ENCODE measurements around the gene DLEU7. TPM values are rescaled to one million over a fixed set of nuclear protein-coding genes. Genes with fewer than 3 reads are reported as not detected.

The DLEU7 gene
- under 1 TPM in 3 of 6 experiments, not detected in 3; 0.12 to 0.38 (median 0.33) TPM for total RNA-seq
- long read RNA-seq, result 0 reads

GRCh38 chr13:50843257-50844083 is at the start of gene DLEU7:
Gene DLEU7 (minus strand): TSS chr13:50843692. CDS start chr13:50843646, 46 bp downstream.
- DNase-seq (peak in 1 of 3 donors; percentile 14), ATAC-seq (no peak)
- WGBS (ENCODE audit: insufficient coverage, low coverage, low lambda C conversion rate, missing lambda C conversion rate), result 19% methylated on average over 12 of the region's 78 CpGs
- peaks cover 0 to 12% (median 0%) of the 10 kb centered on the region in 4 donors for H3K4me1 ChIP-seq
- no peak within 1 kb of the TSS for H3K27ac ChIP-seq
- H3K27me3 ChIP-seq, result peaks cover 0 to 4% of the 10 kb centered on the region in 2 donors
- TF ChIP-seq POLR2A (IDR thresholded peaks at IDR 0.05), result no peak
- TF ChIP-seq, protein P1, sequence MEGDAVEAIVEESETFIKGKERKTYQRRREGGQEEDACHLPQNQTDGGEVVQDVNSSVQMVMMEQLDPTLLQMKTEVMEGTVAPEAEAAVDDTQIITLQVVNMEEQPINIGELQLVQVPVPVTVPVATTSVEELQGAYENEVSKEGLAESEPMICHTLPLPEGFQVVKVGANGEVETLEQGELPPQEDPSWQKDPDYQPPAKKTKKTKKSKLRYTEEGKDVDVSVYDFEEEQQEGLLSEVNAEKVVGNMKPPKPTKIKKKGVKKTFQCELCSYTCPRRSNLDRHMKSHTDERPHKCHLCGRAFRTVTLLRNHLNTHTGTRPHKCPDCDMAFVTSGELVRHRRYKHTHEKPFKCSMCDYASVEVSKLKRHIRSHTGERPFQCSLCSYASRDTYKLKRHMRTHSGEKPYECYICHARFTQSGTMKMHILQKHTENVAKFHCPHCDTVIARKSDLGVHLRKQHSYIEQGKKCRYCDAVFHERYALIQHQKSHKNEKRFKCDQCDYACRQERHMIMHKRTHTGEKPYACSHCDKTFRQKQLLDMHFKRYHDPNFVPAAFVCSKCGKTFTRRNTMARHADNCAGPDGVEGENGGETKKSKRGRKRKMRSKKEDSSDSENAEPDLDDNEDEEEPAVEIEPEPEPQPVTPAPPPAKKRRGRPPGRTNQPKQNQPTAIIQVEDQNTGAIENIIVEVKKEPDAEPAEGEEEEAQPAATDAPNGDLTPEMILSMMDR (IDR thresholded peaks at IDR 0.05), result no peak
- H3K9me3 ChIP-seq, result no peaks in the 10 kb centered on the region
- intact Hi-C loops (cut with DNase I), result no loop called here
- no peaks in the 10 kb centered on the region for H3K36me3 ChIP-seq
- peak within 1 kb of the TSS in 1 of 3 donors; percentile 39 for H3K4me3 ChIP-seq

- ATAC-seq (no peak), DNase-seq (no peak)
- intact Hi-C loops (cut with DNase I), result no loop called here
- H3K4me3 ChIP-seq, result no peak overlapping the region
- H3K27ac ChIP-seq, result no peak overlapping the region
- H3K27me3 ChIP-seq, result no peaks in the 10 kb centered on the region
- no peaks in the 10 kb centered on the region for H3K36me3 ChIP-seq
- WGBS (ENCODE audit: insufficient coverage, low coverage, low lambda C conversion rate, missing lambda C conversion rate), result 49% methylated on average over 7 of the region's 7 CpGs
- TF ChIP-seq POLR2A (IDR thresholded peaks at IDR 0.05), result no peak
- TF ChIP-seq, protein P1 (IDR thresholded peaks at IDR 0.05), result no peak
- no peaks in the 10 kb centered on the region for H3K4me1 ChIP-seq
- H3K9me3 ChIP-seq, result no peaks in the 10 kb centered on the region
These were observed 48.9 kb upstream of the DLEU7 start for GRCh38 chr13:50892210-50892944.

- no peak overlapping the region for H3K27ac ChIP-seq
- TF ChIP-seq, protein P1 (IDR thresholded peaks at IDR 0.05), result no peak
- TF ChIP-seq POLR2A (IDR thresholded peaks at IDR 0.05), result no peak
These were observed 47.7 kb upstream of the DLEU7 start for GRCh38 chr13:50891206-50891605.

DNA sequence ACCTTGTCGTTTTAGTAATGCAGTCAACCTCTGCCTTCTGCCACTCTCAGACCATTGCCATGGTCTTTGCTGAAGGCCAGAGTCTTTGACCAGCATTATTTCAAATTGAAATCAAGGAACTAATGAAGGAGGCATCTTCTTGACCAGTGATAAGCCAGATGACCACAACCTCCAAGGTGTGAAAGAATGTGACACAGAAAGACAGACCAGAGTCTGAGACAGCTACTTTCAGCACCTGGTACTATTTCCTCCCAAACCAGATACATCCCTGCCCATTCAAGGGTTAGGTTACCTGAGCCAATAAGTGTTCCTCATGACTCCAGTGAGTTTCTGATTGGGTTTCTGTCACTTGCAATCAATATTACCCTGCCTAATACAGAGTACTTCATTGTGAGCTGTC is 45.8 kb upstream of the DLEU7 start:
- intact Hi-C loops (cut with DNase I), result no loop called here
- TF ChIP-seq, protein P1 (IDR thresholded peaks at IDR 0.05), result no peak
- TF ChIP-seq POLR2A (IDR thresholded peaks at IDR 0.05), result no peak
- Histone ChIP-seq H3K4me1 (no peaks in the 10 kb centered on the region), H3K27me3 (no peaks in the 10 kb centered on the region), H3K4me3 (no peak overlapping the region), H3K27ac (no peak overlapping the region), H3K9me3 (no peaks in the 10 kb centered on the region), H3K36me3 (no peaks in the 10 kb centered on the region)
- ATAC-seq (no peak), DNase-seq (no peak)
- WGBS (ENCODE audit: insufficient coverage, low coverage, low lambda C conversion rate, missing lambda C conversion rate), result 47% methylated on average over 1 of the region's 1 CpG

More at GRCh38 chr13:50891206-50891605, 47.7 kb upstream of the DLEU7 start:
- Histone ChIP-seq H3K4me3 (no peak overlapping the region), H3K9me3 (no peaks in the 10 kb centered on the region), H3K27me3 (no peaks in the 10 kb centered on the region), H3K4me1 (no peaks in the 10 kb centered on the region), H3K36me3 (no peaks in the 10 kb centered on the region)
- ATAC-seq (no peak), DNase-seq (no peak)
- intact Hi-C loops (cut with DNase I), result no loop called here

Data from right lobe of liver (tissue), 6 donors.